ENCODE results near the gene RSRC1. TPM values are rescaled to one million over a fixed set of nuclear protein-coding genes. Genes with fewer than 3 reads are reported as not detected.
A peak's percentile ranks its signal among the peaks of the same experiment; 100 is the strongest.
"Not testable (repeated sequence)": the region's sequence is repeated elsewhere in the genome, so short reads cannot be mapped to it uniquely, and the experiment has no call there.

RSRC1 gene
- total and polyA plus RNA-seq, 2 donors (not counting 1 experiment from before 2014, with no cell fraction given): 4.5 to 54.6 TPM

- Histone ChIP-seq H3K27me3 (replicated peaks in 1 of 4; ENCODE audit: control extremely low read depth in 1 of 4, control insufficient read depth in 3 of 4, insufficient read depth in 4 of 4, low read length in 3 of 4) (no peaks in the 10 kb centered on the region), H3K9me3 (ENCODE audit: control extremely low read depth in 1 of 3, control insufficient read depth in 2 of 3, insufficient read depth in 1 of 3, low read length in 2 of 3) (peaks cover 0 to 7% (median 0%) of the 10 kb centered on the region in 3 donors), H2AFZ (ENCODE audit: insufficient read depth, low read depth, low read length, poor library complexity, severe bottlenecking) (no peak overlapping the region), H4K20me1 (ENCODE audit: control insufficient read depth, insufficient read depth, low read length, poor library complexity, severe bottlenecking) (no peaks in the 10 kb centered on the region), H3K4me3 (ENCODE audit: control extremely low read depth in 1 of 5, extremely low read depth in 1 of 5, insufficient read depth in 1 of 5, low read depth in 2 of 5, low read length in 4 of 5) (no peak overlapping the region), H3K4me1 (ENCODE audit: control insufficient read depth in 2 of 2, insufficient read depth in 2 of 2, low read length in 2 of 2) (no peaks in the 10 kb centered on the region), H3K9ac (ENCODE audit: low read length) (no peak overlapping the region), H3K4me2 (replicated peaks; ENCODE audit: low read depth, low read length, poor library complexity, severe bottlenecking) (no peak overlapping the region), H3K27ac (ENCODE audit: low read length in 2 of 2) (no peak overlapping the region), H3K36me3 (replicated peaks in 1 of 2; ENCODE audit: control extremely low read depth in 1 of 2, control insufficient read depth in 1 of 2, extremely low read depth in 1 of 2, insufficient read depth in 2 of 2, low read length in 1 of 2) (peaks cover 0 to 2% of the 10 kb centered on the region in 2 experiments), H3K79me2 (ENCODE audit: control insufficient read depth, insufficient read depth, low read length) (no peaks in the 10 kb centered on the region)
- ChIA-PET POLR2A (no interaction called here), CTCF (interaction anchor here (1.9 kb wide), 1 partner anchor 708 kb away, joined by 6 read pairs; no protein-coding TSS in a partner anchor)
- Mint-ChIP-seq H3K9me3 (ENCODE audit: insufficient read depth) (peaks cover 5% of the 10 kb centered on the region), H3K27me3 (no peaks in the 10 kb centered on the region), H3K4me3 (no peak overlapping the region), H3K27ac (no peak overlapping the region), H3K4me1 (no peaks in the 10 kb centered on the region)
- no peak for ATAC-seq (ENCODE audit: low read depth)
- DNase-seq: no peak
- TF ChIP-seq EZH2 (IDR thresholded peaks at IDR 0.05; ENCODE audit: borderline replicate concordance, insufficient read depth, low read depth, low read length, poor library complexity, severe bottlenecking) (no peak), CTCF (IDR thresholded peaks at IDR 0.05) (no peak)
- intact Hi-C loops (cut with micrococcal nuclease): no loop called here
- WGBS (ENCODE audit: insufficient coverage): no CpG with 5 or more reads among the region's 6 CpGs
These were observed 204.8 kb downstream of the RSRC1 start for GRCh38 chr3:158314426-158315357.

GRCh38 chr3:158329696-158330441, 220.0 kb downstream of the RSRC1 start:
- H3K79me2 ChIP-seq (ENCODE audit: control insufficient read depth, insufficient read depth, low read length); H3K27ac ChIP-seq (ENCODE audit: low read length in 2 of 2); H3K27ac Mint-ChIP-seq; H3K9me3 Mint-ChIP-seq (ENCODE audit: insufficient read depth); H3K9ac ChIP-seq (ENCODE audit: low read length); H3K9me3 ChIP-seq (ENCODE audit: control extremely low read depth in 1 of 3, control insufficient read depth in 2 of 3, insufficient read depth in 1 of 3, low read length in 2 of 3); intact Hi-C loops (cut with micrococcal nuclease); H2AFZ ChIP-seq (ENCODE audit: insufficient read depth, low read depth, low read length, poor library complexity, severe bottlenecking); H3K4me2 ChIP-seq (replicated peaks; ENCODE audit: low read depth, low read length, poor library complexity, severe bottlenecking); DNase-seq; H3K4me1 ChIP-seq (ENCODE audit: control insufficient read depth in 2 of 2, insufficient read depth in 2 of 2, low read length in 2 of 2); H3K4me3 ChIP-seq (ENCODE audit: control extremely low read depth in 1 of 5, extremely low read depth in 1 of 5, insufficient read depth in 1 of 5, low read depth in 2 of 5, low read length in 4 of 5); CTCF ChIA-PET; H3K4me1 Mint-ChIP-seq; H4K20me1 ChIP-seq (ENCODE audit: control insufficient read depth, insufficient read depth, low read length, poor library complexity, severe bottlenecking); POLR2A ChIA-PET; H3K27me3 Mint-ChIP-seq; H3K27me3 ChIP-seq (replicated peaks in 1 of 4; ENCODE audit: control extremely low read depth in 1 of 4, control insufficient read depth in 3 of 4, insufficient read depth in 4 of 4, low read length in 3 of 4); H3K36me3 ChIP-seq (replicated peaks in 1 of 2; ENCODE audit: control extremely low read depth in 1 of 2, control insufficient read depth in 1 of 2, extremely low read depth in 1 of 2, insufficient read depth in 2 of 2, low read length in 1 of 2); ATAC-seq (ENCODE audit: low read depth): not testable (repeated sequence)
- 77% methylated on average over 20 of the region's 21 CpGs for WGBS (ENCODE audit: insufficient coverage)
- H3K4me3 Mint-ChIP-seq: peak overlapping the region; percentile 18
